ENCODE data around the gene LAMC1.

GRCh38 chr1:182998482-182998881 is 24.7 kb upstream of the LAMC1 start:
- TF ChIP-seq CTCF (IDR thresholded peaks at IDR 0.05; ENCODE audit: poor library complexity, severe bottlenecking) = no peak
- no peak for TF ChIP-seq EP300 (conservative IDR thresholded peaks at IDR 0.05; ENCODE audit: poor library complexity, severe bottlenecking)
- TF ChIP-seq TAF1 (IDR thresholded peaks at IDR 0.05; ENCODE audit: low read depth) = no peak

Data from neural cell (in vitro differentiated cells).